Sigmoid colon (tissue), 4 donors: ENCODE measurements around the gene SHISA5.
"Not testable (repeated sequence)": the region's sequence is repeated elsewhere in the genome, so short reads cannot be mapped to it uniquely, and the experiment has no call there.

Experiments used
- CTCF ChIP-seq, 4 experiments: fragments of 450-650 bp in 3 of 4; fragments of 200-600 bp in 1 of 4; IDR thresholded peaks; one replicate each; pipeline ENCODE4 v1.5.1; 2016 to 2019; ENCODE audit warnings: antibody characterized with exemption in 4 of 4, mild to moderate bottlenecking in 3 of 4, moderate library complexity in 2 of 4
- POLR2A ChIP-seq, 2 donors: fragments of 450-650 bp; IDR thresholded peaks; one replicate each; pipeline ENCODE4 v1.6.1; 2016; ENCODE audit warnings: antibody characterized with exemption in 2 of 2, mild to moderate bottlenecking in 2 of 2, moderate library complexity in 2 of 2
- POLR2AphosphoS5 ChIP-seq, 4 donors: sonication (generic); formaldehyde crosslinking; IDR thresholded peaks; one replicate each; pipeline ENCODE4 v1.6.1; 2017; ENCODE audit warnings: antibody characterized with exemption in 4 of 4

GRCh38 chr3:48474031-48474430, 29.9 kb downstream of the SHISA5 start:
- TF ChIP-seq CTCF, POLR2AphosphoS5, POLR2A (IDR thresholded peaks at IDR 0.05): not testable (repeated sequence)
